Measurements from ENCODE around the gene RICTOR. TPM values are rescaled to one million over a fixed set of nuclear protein-coding genes. Genes with fewer than 3 reads are reported as not detected.

The RICTOR gene
- 23.8 and 24.5 TPM in 2 replicates for total RNA-seq (2014; rRNA removed; shearing (Covaris generic))
- 8.3 and 16.8 TPM in 2 replicates for polyA plus RNA-seq (2014; cell fraction: nucleus; rRNA removed)

- peak; percentile 85 for DNase-seq (ENCODE audit: extremely low read depth, low read depth)
Observed at GRCh38 chr5:39074017-39074814, at the start of gene RICTOR. Gene RICTOR, minus strand, starts transcription at chr5:39074399. Its CDS starts 22 bp downstream, at chr5:39074377.

- no peak for DNase-seq (ENCODE audit: extremely low read depth, low read depth)
Observed at GRCh38 chr5:39121922-39122321, 47.7 kb upstream of the RICTOR start.

GRCh38 chr5:39121315-39121714 is 47.1 kb upstream of the RICTOR start:
- DNase-seq (ENCODE audit: extremely low read depth, low read depth): no peak

- no peak for DNase-seq (ENCODE audit: extremely low read depth, low read depth)
Observed at GRCh38 chr5:39120052-39120420, 45.8 kb upstream of the RICTOR start.

GRCh38 chr5:39119404-39120051 is 45.3 kb upstream of the RICTOR start:
- peak; percentile 40 for DNase-seq (ENCODE audit: extremely low read depth, low read depth)

- no peak for DNase-seq (ENCODE audit: extremely low read depth, low read depth)
Observed at GRCh38 chr5:39118638-39119037, 44.4 kb upstream of the RICTOR start.

- no peak for DNase-seq (ENCODE audit: extremely low read depth, low read depth)
Observed at GRCh38 chr5:39117401-39117800, 43.2 kb upstream of the RICTOR start.

- DNase-seq (ENCODE audit: extremely low read depth, low read depth): no peak
Observed at GRCh38 chr5:39116344-39117170, 42.4 kb upstream of the RICTOR start.

- DNase-seq (ENCODE audit: extremely low read depth, low read depth): no peak
Observed at GRCh38 chr5:39115644-39116343, 41.6 kb upstream of the RICTOR start.

GRCh38 chr5:39114155-39114554 is 40.0 kb upstream of the RICTOR start:
- no peak for DNase-seq (ENCODE audit: extremely low read depth, low read depth)

- no peak for DNase-seq (ENCODE audit: extremely low read depth, low read depth)
Observed at GRCh38 chr5:39113354-39113953, 39.3 kb upstream of the RICTOR start.

GRCh38 chr5:39109606-39110005 is 35.4 kb upstream of the RICTOR start:
- no peak for DNase-seq (ENCODE audit: extremely low read depth, low read depth)

GRCh38 chr5:39108987-39109386 is 34.8 kb upstream of the RICTOR start:
- DNase-seq (ENCODE audit: extremely low read depth, low read depth): no peak

GRCh38 chr5:39107350-39107749 is 33.2 kb upstream of the RICTOR start:
- DNase-seq (ENCODE audit: extremely low read depth, low read depth): no peak

GRCh38 chr5:39106322-39106721 is 32.1 kb upstream of the RICTOR start:
- no peak for DNase-seq (ENCODE audit: extremely low read depth, low read depth)

- DNase-seq (ENCODE audit: extremely low read depth, low read depth): no peak
Observed at GRCh38 chr5:39104221-39104620, 30.0 kb upstream of the RICTOR start.

- no peak for DNase-seq (ENCODE audit: extremely low read depth, low read depth)
Observed at GRCh38 chr5:39102684-39103155, 28.5 kb upstream of the RICTOR start.

GRCh38 chr5:39100851-39101396 is 26.7 kb upstream of the RICTOR start:
- DNase-seq (ENCODE audit: extremely low read depth, low read depth): peak; percentile 90

- DNase-seq (ENCODE audit: extremely low read depth, low read depth): no peak
Observed at GRCh38 chr5:39100301-39100850, 26.2 kb upstream of the RICTOR start.

Data from NCI-H460 (cell line).